GM12801 (cell line): ENCODE measurements around the gene EXOC3L2.

ENCODE experiments used
- CTCF ChIP-seq: IDR thresholded peaks from one replicate; pipeline ENCODE4 v1.5.1; 2011; ENCODE audit warnings: control low read depth; ENCODE audit not compliant: insufficient read length; ENCODE audit errors: extremely low read depth

EXOC3L2 gene

GRCh38 chr19:45245334-45245787, at the start of gene EXOC3L2:
EXOC3L2 (minus strand) TSS chr19:45245407; CDS start chr19:45239045, 6,362 bp downstream.
- no peak for TF ChIP-seq CTCF

GRCh38 chr19:45294291-45295029, 49.3 kb upstream of the EXOC3L2 start:
- TF ChIP-seq CTCF, result no peak

- no peak for TF ChIP-seq CTCF
These were observed 48.5 kb upstream of the EXOC3L2 start for GRCh38 chr19:45293682-45294081.

- no peak for TF ChIP-seq CTCF
These were observed 46.6 kb upstream of the EXOC3L2 start for GRCh38 chr19:45291834-45292233.

- TF ChIP-seq CTCF, result no peak
These were observed 45.2 kb upstream of the EXOC3L2 start for GRCh38 chr19:45290381-45290931.

- TF ChIP-seq CTCF, result no peak
These were observed 38.3 kb upstream of the EXOC3L2 start for GRCh38 chr19:45283443-45284033.

GRCh38 chr19:45280471-45280961, 35.3 kb upstream of the EXOC3L2 start:
- no peak for TF ChIP-seq CTCF
